ENCODE data around the gene ECPAS.
"Not testable (repeated sequence)": the region's sequence is repeated elsewhere in the genome, so short reads cannot be mapped to it uniquely, and the experiment has no call there.

Gene ECPAS

GRCh38 chr9:111475195-111475594, 9.0 kb downstream of the ECPAS start:
- no peak for DNase-seq

- DNase-seq: no peak
These were observed 9.8 kb downstream of the ECPAS start for GRCh38 chr9:111474385-111474784.

GRCh38 chr9:111467778-111468367, 16.3 kb downstream of the ECPAS start:
- no peak for DNase-seq

- DNase-seq: peak; percentile 13 to 62 (median 47)
These were observed 21.1 kb downstream of the ECPAS start for GRCh38 chr9:111463048-111463447.

- no peak for DNase-seq
These were observed 25.8 kb downstream of the ECPAS start for GRCh38 chr9:111458139-111459009.

- DNase-seq: no peak
These were observed 27.7 kb downstream of the ECPAS start for GRCh38 chr9:111456529-111456928.

GRCh38 chr9:111455638-111456037, 28.5 kb downstream of the ECPAS start:
- no peak for DNase-seq

GRCh38 chr9:111454751-111455150, 29.4 kb downstream of the ECPAS start:
- no peak for DNase-seq

- no peak for DNase-seq
These were observed 32.6 kb downstream of the ECPAS start for GRCh38 chr9:111451570-111451969.

GRCh38 chr9:111450124-111450523, 34.1 kb downstream of the ECPAS start:
- no peak for DNase-seq

- no peak for DNase-seq
These were observed 34.5 kb downstream of the ECPAS start for GRCh38 chr9:111449705-111450104.

GRCh38 chr9:111445799-111446198, 38.4 kb downstream of the ECPAS start:
- DNase-seq: not testable (repeated sequence)

- no peak for DNase-seq
These were observed 40.7 kb downstream of the ECPAS start for GRCh38 chr9:111443454-111443853.

- DNase-seq: no peak
These were observed 41.7 kb downstream of the ECPAS start for GRCh38 chr9:111442360-111443027.

GRCh38 chr9:111440226-111440625, 44.0 kb downstream of the ECPAS start:
- DNase-seq: peak in 1 of 3 donors; percentile 13

- DNase-seq: no peak
These were observed 45.5 kb downstream of the ECPAS start for GRCh38 chr9:111438541-111439235.

GRCh38 chr9:111436571-111436970, 47.6 kb downstream of the ECPAS start:
- DNase-seq: no peak

- no peak for DNase-seq
These were observed 51.1 kb downstream of the ECPAS start for GRCh38 chr9:111433082-111433481.

GRCh38 chr9:111431684-111432083, 52.5 kb downstream of the ECPAS start:
- DNase-seq: no peak

GRCh38 chr9:111429175-111429574, 55.0 kb downstream of the ECPAS start:
- no peak for DNase-seq

GRCh38 chr9:111427186-111427585, 57.0 kb downstream of the ECPAS start:
- DNase-seq: peak; percentile 41 to 76 (median 60)

GRCh38 chr9:111423389-111423788, 60.8 kb downstream of the ECPAS start:
- DNase-seq: no peak

GRCh38 chr9:111414406-111414805, 69.8 kb downstream of the ECPAS start:
- no peak for DNase-seq

Data from suppressor macrophage treated with lipopolysaccharide for 1 hour (primary cell).